Effector memory CD8-positive, alpha-beta T cell (primary cell): ENCODE data around the gene ADAMTS2.

Source experiments
- ATAC-seq: fragments of 150-1000 bp; cut with Tn5 transposase; replicated peaks from 2 replicates; pipeline ENCODE4 v1.10.0; 2021; ENCODE audit warnings: mild to moderate bottlenecking, moderate library complexity
- DNase-seq, 3 experiments: peaks; one replicate each; pipeline ENCODE4 v3.0.0; 2021
- H3K27ac Mint-ChIP-seq, 2 donors: one replicate each; pipeline ENCODE4 v1.8.0; 2022; ENCODE audit warnings: mild to moderate bottlenecking in 2 of 2, mixed read lengths in 2 of 2, moderate library complexity in 2 of 2
- H3K27me3 Mint-ChIP-seq, 2 donors: one replicate each; pipeline ENCODE4 v1.8.0; 2022; ENCODE audit warnings: mixed read lengths in 2 of 2
- H3K36me3 Mint-ChIP-seq: one replicate; pipeline ENCODE4 v1.8.0; 2022; ENCODE audit warnings: mild to moderate bottlenecking, moderate library complexity, mixed read lengths; ENCODE audit not compliant: insufficient read depth
- H3K4me1 Mint-ChIP-seq, 2 donors: one replicate each; pipeline ENCODE4 v1.8.0; 2022; ENCODE audit warnings: low read depth in 2 of 2, mixed read lengths in 2 of 2
- H3K4me3 Mint-ChIP-seq, 2 donors: one replicate each; pipeline ENCODE4 v1.8.0; 2022; ENCODE audit warnings: mild to moderate bottlenecking in 2 of 2, mixed read lengths in 2 of 2, moderate library complexity in 2 of 2
- H3K9me3 Mint-ChIP-seq, 2 donors: one replicate each; pipeline ENCODE4 v1.8.0; 2022; ENCODE audit warnings: mixed read lengths in 2 of 2

ADAMTS2 gene

GRCh38 chr5:179181988-179182387 is 163.3 kb downstream of the ADAMTS2 start:
- DNase-seq, result no peak
- Mint-ChIP-seq H3K27me3 (peaks cover 36 to 91% of the 10 kb centered on the region in 2 donors), H3K27ac (no peak overlapping the region), H3K9me3 (no peaks in the 10 kb centered on the region), H3K4me3 (no peak overlapping the region), H3K4me1 (peaks cover 0 to 6% of the 10 kb centered on the region in 2 donors), H3K36me3 (no peaks in the 10 kb centered on the region)
- no peak for ATAC-seq

DNA sequence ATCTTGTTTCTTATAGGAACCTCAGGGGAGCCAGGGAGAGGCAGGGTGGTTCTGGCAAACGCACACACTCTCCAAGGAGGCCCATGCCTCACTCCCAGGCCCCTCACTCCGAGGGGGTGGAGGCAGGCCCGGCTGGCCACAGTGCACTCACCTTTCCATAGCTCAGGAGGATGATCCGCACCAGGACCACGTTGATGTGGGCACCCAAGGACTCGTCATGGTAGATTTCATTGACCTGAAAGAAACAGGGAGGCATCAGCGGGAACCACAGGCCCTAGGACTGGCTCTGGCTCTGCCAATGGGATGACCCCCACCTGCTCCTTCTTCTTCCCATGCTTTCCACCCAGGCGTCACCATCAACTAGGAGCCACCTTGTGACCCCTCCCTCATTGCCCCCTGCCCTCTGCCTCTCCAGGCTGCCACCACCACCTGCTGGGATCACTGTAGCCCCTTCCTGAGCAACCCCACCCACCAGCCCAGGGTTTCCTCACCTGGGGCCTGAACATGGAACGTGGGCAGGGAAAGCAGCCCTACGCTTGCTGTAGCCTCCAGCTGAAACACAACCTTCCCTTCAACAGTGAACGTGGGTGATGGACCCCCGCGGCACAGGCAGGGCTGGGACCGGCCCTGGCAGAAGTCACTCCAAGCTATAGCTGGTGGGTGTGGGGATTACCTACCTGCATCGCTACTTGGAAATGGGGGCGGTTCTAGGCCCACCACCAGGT is 164.2 kb downstream of the ADAMTS2 start:
- no peaks in the 10 kb centered on the region for H3K36me3 Mint-ChIP-seq
- ATAC-seq, result no peak

DNA sequence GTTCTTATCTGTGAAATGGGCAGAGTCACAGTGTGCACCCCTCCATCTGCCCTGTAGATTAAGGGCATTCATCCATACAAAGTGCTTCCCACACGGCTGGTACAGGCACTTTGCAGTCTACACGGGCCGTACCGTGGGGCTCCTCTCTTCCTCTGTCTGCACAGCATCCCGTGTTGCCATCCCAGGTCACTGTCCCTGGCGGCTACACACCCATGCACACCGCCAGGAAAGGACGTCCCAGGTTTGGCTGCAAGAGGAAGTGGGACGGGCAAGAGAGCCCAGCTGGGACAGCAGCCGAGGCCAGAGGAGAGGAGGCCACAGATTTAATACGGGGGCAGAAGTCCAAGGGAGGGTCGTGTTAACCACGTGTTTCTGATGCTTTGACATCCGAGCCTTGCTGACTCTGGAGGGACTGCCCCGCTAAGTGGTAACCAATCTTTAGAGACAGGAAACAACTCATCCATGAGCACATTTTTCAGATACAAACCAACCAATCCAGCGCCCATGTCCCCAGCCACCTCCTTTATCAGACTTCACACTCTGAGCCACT is 165.1 kb downstream of the ADAMTS2 start:
- no peaks in the 10 kb centered on the region for H3K36me3 Mint-ChIP-seq
- no peak overlapping the region for H3K27ac Mint-ChIP-seq
- ATAC-seq (no peak), DNase-seq (no peak)
- peaks cover 32 to 86% of the 10 kb centered on the region in 2 donors for H3K27me3 Mint-ChIP-seq
- H3K4me1 Mint-ChIP-seq, result peaks cover 0 to 5% of the 10 kb centered on the region in 2 donors
- no peak overlapping the region for H3K4me3 Mint-ChIP-seq
- H3K9me3 Mint-ChIP-seq, result no peaks in the 10 kb centered on the region

More for the DNA sequence above, 164.2 kb downstream of the ADAMTS2 start:
- peaks cover 33 to 91% of the 10 kb centered on the region in 2 donors for H3K27me3 Mint-ChIP-seq
- H3K9me3 Mint-ChIP-seq, result no peaks in the 10 kb centered on the region
- no peak overlapping the region for H3K27ac Mint-ChIP-seq
- no peak overlapping the region for H3K4me3 Mint-ChIP-seq
- H3K4me1 Mint-ChIP-seq, result peaks cover 0 to 5% of the 10 kb centered on the region in 2 donors
- no peak for DNase-seq

- H3K9me3 Mint-ChIP-seq, result no peaks in the 10 kb centered on the region
- no peaks in the 10 kb centered on the region for H3K36me3 Mint-ChIP-seq
- no peak overlapping the region for H3K27ac Mint-ChIP-seq
- no peak overlapping the region for H3K4me3 Mint-ChIP-seq
- peaks cover 17 to 65% of the 10 kb centered on the region in 2 donors for H3K27me3 Mint-ChIP-seq
- peaks cover 0 to 5% of the 10 kb centered on the region in 2 donors for H3K4me1 Mint-ChIP-seq
- DNase-seq (no peak), ATAC-seq (no peak)
These were observed 167.3 kb downstream of the ADAMTS2 start for GRCh38 chr5:179177711-179178575.

DNA sequence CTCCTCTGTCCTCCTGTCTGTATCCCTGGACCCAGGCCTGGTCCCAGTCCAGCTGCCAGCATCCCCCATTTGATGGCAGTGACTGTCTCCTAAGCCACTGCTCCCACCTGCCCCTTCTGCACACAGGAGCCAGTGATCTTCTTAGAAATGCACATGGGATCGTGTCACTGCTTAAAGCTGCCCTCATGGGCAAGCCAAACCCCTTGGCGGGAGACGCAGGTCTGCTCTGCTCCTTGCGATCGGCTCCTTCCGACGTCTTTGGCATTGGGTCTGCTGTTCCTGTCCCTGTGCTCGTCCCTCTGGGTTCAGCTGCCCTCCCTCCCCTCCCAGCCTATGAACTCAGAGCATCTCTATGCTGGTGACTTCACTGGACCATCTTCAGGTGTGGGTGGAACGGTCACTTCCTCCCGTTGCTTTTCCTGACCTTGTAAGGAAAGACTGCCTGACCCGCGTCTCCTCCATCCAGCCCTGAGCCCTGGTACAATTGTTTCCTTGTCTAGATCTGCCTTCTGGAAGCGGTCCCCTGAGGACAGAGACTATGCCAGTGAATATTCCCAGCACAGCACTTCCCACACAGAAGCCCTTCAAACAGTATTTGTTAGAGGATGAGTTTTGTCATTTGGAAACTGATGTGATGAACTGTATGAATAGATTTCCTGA is 168.6 kb downstream of the ADAMTS2 start:
- DNase-seq (no peak), ATAC-seq (no peak)
- Mint-ChIP-seq H3K27me3 (peaks cover 6 to 54% of the 10 kb centered on the region in 2 donors), H3K4me1 (no peaks in the 10 kb centered on the region), H3K4me3 (no peak overlapping the region), H3K9me3 (no peaks in the 10 kb centered on the region), H3K27ac (no peak overlapping the region), H3K36me3 (no peaks in the 10 kb centered on the region)

DNA sequence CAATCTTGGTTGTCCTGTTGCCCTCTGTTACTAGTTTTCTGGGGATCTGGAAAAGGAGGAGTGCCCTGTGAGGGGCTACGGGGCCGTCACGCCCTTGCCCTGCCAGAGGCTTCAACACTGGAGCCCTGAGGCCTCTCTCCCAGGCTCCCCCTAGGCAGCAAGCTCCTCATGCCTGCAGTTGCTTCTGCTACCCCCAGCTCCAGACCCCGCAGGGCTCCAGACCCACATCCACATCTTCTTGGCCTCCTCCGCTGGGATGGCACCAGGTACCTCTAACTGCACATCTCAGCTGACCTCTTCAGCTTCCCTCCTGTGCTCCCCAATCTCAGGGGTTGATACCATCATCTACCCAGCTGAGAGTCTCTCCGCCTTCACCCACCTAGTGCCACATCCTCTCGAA is 169.1 kb downstream of the ADAMTS2 start:
- peaks cover under 1 to 54% of the 10 kb centered on the region in 2 donors for H3K27me3 Mint-ChIP-seq
- H3K36me3 Mint-ChIP-seq, result no peaks in the 10 kb centered on the region
- no peaks in the 10 kb centered on the region for H3K9me3 Mint-ChIP-seq
- H3K4me1 Mint-ChIP-seq, result no peaks in the 10 kb centered on the region
- no peak for DNase-seq
- ATAC-seq, result no peak
- H3K27ac Mint-ChIP-seq, result no peak overlapping the region
- H3K4me3 Mint-ChIP-seq, result no peak overlapping the region

GRCh38 chr5:179171816-179172745 is 173.2 kb downstream of the ADAMTS2 start:
- H3K27me3 Mint-ChIP-seq, result peaks cover 4 to 56% of the 10 kb centered on the region in 2 donors
- no peak overlapping the region for H3K27ac Mint-ChIP-seq
- DNase-seq (no peak), ATAC-seq (no peak)
- no peak overlapping the region for H3K4me3 Mint-ChIP-seq
- peaks cover 0 to 4% of the 10 kb centered on the region in 2 donors for H3K4me1 Mint-ChIP-seq
- no peaks in the 10 kb centered on the region for H3K9me3 Mint-ChIP-seq
- H3K36me3 Mint-ChIP-seq, result peaks cover 3% of the 10 kb centered on the region

GRCh38 chr5:179171251-179171815 is 173.9 kb downstream of the ADAMTS2 start:
- Mint-ChIP-seq H3K4me1 (peaks cover 0 to 4% of the 10 kb centered on the region in 2 donors), H3K27ac (no peak overlapping the region), H3K27me3 (peaks cover 4 to 48% of the 10 kb centered on the region in 2 donors), H3K36me3 (peaks cover 3% of the 10 kb centered on the region), H3K4me3 (no peak overlapping the region), H3K9me3 (no peaks in the 10 kb centered on the region)
- DNase-seq (no peak), ATAC-seq (no peak)

- H3K27ac Mint-ChIP-seq, result no peak overlapping the region
These were observed 174.7 kb downstream of the ADAMTS2 start for GRCh38 chr5:179170606-179171005.

DNA sequence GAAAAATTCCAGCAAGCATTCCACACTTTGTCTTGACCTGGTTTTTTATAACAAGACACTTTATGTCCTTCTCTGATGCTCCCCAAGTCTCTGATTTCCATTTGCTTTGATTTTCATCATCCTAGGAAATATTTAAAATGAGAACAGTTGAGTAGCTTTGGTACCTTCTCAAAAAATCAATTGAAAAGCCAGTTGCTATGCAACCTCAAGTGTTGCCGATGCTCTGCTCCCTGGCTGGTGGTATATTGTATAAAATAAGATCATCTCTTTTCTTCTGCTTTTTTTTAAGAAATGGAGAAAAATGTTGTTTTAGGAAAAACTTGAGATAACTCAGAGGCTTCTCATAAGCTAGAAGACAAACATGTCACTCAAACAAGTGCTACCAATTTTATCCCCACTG is 175.4 kb downstream of the ADAMTS2 start:
- no peak overlapping the region for H3K27ac Mint-ChIP-seq
- peaks cover 4 to 41% of the 10 kb centered on the region in 2 donors for H3K27me3 Mint-ChIP-seq
- ATAC-seq, result no peak
- H3K4me1 Mint-ChIP-seq, result peaks cover 0 to 4% of the 10 kb centered on the region in 2 donors
- no peak overlapping the region for H3K4me3 Mint-ChIP-seq
- no peaks in the 10 kb centered on the region for H3K9me3 Mint-ChIP-seq
- no peak for DNase-seq
- H3K36me3 Mint-ChIP-seq, result peaks cover 3% of the 10 kb centered on the region

More at GRCh38 chr5:179170606-179171005, 174.7 kb downstream of the ADAMTS2 start:
- Mint-ChIP-seq H3K4me1 (peaks cover 0 to 4% of the 10 kb centered on the region in 2 donors), H3K4me3 (no peak overlapping the region), H3K27me3 (peaks cover 4 to 41% of the 10 kb centered on the region in 2 donors), H3K9me3 (no peaks in the 10 kb centered on the region), H3K36me3 (peaks cover 3% of the 10 kb centered on the region)
- ATAC-seq, result no peak
- DNase-seq, result no peak

- ATAC-seq, result no peak
- Mint-ChIP-seq H3K27me3 (peaks cover 4 to 41% of the 10 kb centered on the region in 2 donors), H3K27ac (no peak overlapping the region), H3K9me3 (no peaks in the 10 kb centered on the region), H3K4me3 (no peak overlapping the region), H3K4me1 (peaks cover 0 to 4% of the 10 kb centered on the region in 2 donors), H3K36me3 (peaks cover 3% of the 10 kb centered on the region)
- DNase-seq, result no peak
These were observed 176.6 kb downstream of the ADAMTS2 start for GRCh38 chr5:179168664-179169063.

DNA sequence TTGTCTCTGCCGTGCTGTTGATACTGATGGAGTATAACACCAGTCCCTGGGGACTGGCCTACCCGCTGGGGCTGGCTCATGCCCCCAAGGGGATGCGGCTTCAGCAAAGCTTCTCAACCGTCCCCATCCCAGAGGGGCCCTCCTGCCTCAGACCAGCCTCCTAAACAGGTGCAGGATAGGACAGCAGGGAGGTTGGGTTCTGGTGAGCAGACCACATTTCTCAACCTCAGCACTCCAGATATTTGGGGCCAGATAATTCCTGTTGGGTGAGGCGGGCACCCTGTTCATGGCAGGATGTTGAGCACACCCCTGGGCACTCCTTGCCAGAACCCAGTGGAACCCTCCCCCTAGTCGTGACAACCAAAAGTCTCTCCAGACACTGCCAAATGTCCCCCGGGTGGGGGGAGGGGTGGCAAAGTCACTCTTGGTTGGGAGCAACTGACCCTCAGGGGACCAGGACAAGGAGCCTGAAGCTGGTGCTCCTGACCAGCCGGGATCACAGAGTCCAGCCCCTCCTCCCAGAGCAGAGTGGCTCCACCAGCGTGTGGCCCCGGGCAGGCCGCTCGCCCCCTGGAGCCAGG is 177.3 kb downstream of the ADAMTS2 start:
- peak overlapping the region; percentile 48 to 58 for H3K4me3 Mint-ChIP-seq

More for the DNA sequence above, 177.3 kb downstream of the ADAMTS2 start:
- Mint-ChIP-seq H3K27ac (no peak overlapping the region), H3K36me3 (peaks cover 3% of the 10 kb centered on the region), H3K9me3 (no peaks in the 10 kb centered on the region), H3K27me3 (peaks cover 6 to 41% of the 10 kb centered on the region in 2 donors), H3K4me1 (peaks cover 0 to 4% of the 10 kb centered on the region in 2 donors)
- ATAC-seq (no peak), DNase-seq (no peak)
